GM12872 (cell line): ENCODE measurements around the gene TMEM182.

Source experiments
- CTCF ChIP-seq: IDR thresholded peaks from 3 replicates; pipeline ENCODE4 v1.5.1; 2011; ENCODE audit warnings: low read depth, mild to moderate bottlenecking, low read length, moderate library complexity; ENCODE audit not compliant: insufficient read depth

The TMEM182 gene

GRCh38 chr2:102850888-102851287 lies 89.1 kb downstream of the TMEM182 start:
- TF ChIP-seq CTCF: no peak

GRCh38 chr2:102852867-102853266 lies 91.0 kb downstream of the TMEM182 start:
- TF ChIP-seq CTCF: no peak
